GM19099 (cell line): Measurements from ENCODE around the gene IP6K3.

Experiments
- POLR2A ChIP-seq: IDR thresholded peaks from 3 replicates; pipeline ENCODE4 v1.6.1; 2011; ENCODE audit warnings: low read depth; ENCODE audit not compliant: insufficient read length; ENCODE audit errors: extremely low read depth

IP6K3 gene

GRCh38 chr6:33758815-33759216 is 12.1 kb upstream of the IP6K3 start:
- no peak for TF ChIP-seq POLR2A

- TF ChIP-seq POLR2A, result no peak
Measured at GRCh38 chr6:33757906-33758305, 11.2 kb upstream of the IP6K3 start.

- no peak for TF ChIP-seq POLR2A
Measured at GRCh38 chr6:33757113-33757512, 10.4 kb upstream of the IP6K3 start.

GRCh38 chr6:33756211-33756954 is 9.7 kb upstream of the IP6K3 start:
- TF ChIP-seq POLR2A, result no peak

GRCh38 chr6:33755070-33755869 is 8.6 kb upstream of the IP6K3 start:
- TF ChIP-seq POLR2A, result no peak

GRCh38 chr6:33754222-33754621 is 7.5 kb upstream of the IP6K3 start:
- TF ChIP-seq POLR2A, result no peak

GRCh38 chr6:33752646-33753015 is 5.9 kb upstream of the IP6K3 start:
- no peak for TF ChIP-seq POLR2A

- TF ChIP-seq POLR2A, result no peak
Measured at GRCh38 chr6:33751771-33752645, 5.3 kb upstream of the IP6K3 start.

GRCh38 chr6:33750244-33750991 is 3.7 kb upstream of the IP6K3 start:
- TF ChIP-seq POLR2A, result no peak

- TF ChIP-seq POLR2A, result no peak
Measured at GRCh38 chr6:33749401-33749800, 2.7 kb upstream of the IP6K3 start.

GRCh38 chr6:33748841-33749240 is 2.1 kb upstream of the IP6K3 start:
- no peak for TF ChIP-seq POLR2A

GRCh38 chr6:33747823-33748222 is 1.1 kb upstream of the IP6K3 start:
- no peak for TF ChIP-seq POLR2A

GRCh38 chr6:33746036-33746600 is 587 bp downstream of the IP6K3 start:
- TF ChIP-seq POLR2A, result no peak

- no peak for TF ChIP-seq POLR2A
Measured at GRCh38 chr6:33745548-33745947, 1.2 kb downstream of the IP6K3 start.
